ENCODE measurements around the gene EPHA3. TPM values are rescaled to one million over a fixed set of nuclear protein-coding genes. Genes with fewer than 3 reads are reported as not detected.

The EPHA3 gene
- total and polyA plus RNA-seq, 4 donors, result 0.44 to 2.7 (median 1.2) TPM

DNA sequence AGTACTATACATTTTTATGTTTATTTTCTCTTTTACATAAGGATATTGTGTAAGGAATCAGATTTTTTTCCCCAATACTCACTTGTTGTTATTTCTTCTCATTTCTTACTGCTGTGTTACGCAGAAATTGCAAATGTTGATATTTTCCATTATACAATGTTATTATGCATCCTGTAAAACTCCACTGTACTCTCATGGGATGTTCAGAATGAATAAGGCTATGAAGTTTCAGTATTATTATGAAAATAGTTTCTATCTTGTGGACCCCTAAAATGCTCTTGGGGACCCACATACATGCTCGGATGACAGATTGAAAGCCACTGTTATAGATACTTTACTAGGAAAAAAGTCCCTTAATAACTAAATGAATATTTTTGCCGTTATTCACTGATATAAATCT, 329.4 kb downstream of the EPHA3 start:
- Histone ChIP-seq H3K27me3 (ENCODE audit: control insufficient read depth in 4 of 4, insufficient read depth in 4 of 4, low read length in 3 of 4) (no peaks in the 10 kb centered on the region), H3K4me1 (ENCODE audit: control insufficient read depth in 4 of 4, insufficient read depth in 4 of 4, low read length in 3 of 4) (no peaks in the 10 kb centered on the region), H3K9ac (ENCODE audit: low read depth in 1 of 2, low read length in 2 of 2) (no peak overlapping the region), H3K9me3 (ENCODE audit: control insufficient read depth in 4 of 4, low read length in 3 of 4) (no peaks in the 10 kb centered on the region), H3K27ac (ENCODE audit: low read depth in 1 of 2, low read length in 2 of 2) (no peak overlapping the region), H3K36me3 (ENCODE audit: control insufficient read depth in 4 of 4, insufficient read depth in 3 of 4, low read depth in 1 of 4, low read length in 3 of 4) (no peaks in the 10 kb centered on the region), H3K4me3 (ENCODE audit: low read depth in 1 of 3, low read length in 3 of 3) (no peak overlapping the region)
- DNase-seq (ENCODE audit: low spot score), result no peak
- WGBS, result 73% methylated on average over 3 of the region's 3 CpGs
- no peak for TF ChIP-seq JUND (IDR thresholded peaks at IDR 0.05)
- TF ChIP-seq RXRA (IDR thresholded peaks at IDR 0.05), result no peak
- TF ChIP-seq, protein P1, sequence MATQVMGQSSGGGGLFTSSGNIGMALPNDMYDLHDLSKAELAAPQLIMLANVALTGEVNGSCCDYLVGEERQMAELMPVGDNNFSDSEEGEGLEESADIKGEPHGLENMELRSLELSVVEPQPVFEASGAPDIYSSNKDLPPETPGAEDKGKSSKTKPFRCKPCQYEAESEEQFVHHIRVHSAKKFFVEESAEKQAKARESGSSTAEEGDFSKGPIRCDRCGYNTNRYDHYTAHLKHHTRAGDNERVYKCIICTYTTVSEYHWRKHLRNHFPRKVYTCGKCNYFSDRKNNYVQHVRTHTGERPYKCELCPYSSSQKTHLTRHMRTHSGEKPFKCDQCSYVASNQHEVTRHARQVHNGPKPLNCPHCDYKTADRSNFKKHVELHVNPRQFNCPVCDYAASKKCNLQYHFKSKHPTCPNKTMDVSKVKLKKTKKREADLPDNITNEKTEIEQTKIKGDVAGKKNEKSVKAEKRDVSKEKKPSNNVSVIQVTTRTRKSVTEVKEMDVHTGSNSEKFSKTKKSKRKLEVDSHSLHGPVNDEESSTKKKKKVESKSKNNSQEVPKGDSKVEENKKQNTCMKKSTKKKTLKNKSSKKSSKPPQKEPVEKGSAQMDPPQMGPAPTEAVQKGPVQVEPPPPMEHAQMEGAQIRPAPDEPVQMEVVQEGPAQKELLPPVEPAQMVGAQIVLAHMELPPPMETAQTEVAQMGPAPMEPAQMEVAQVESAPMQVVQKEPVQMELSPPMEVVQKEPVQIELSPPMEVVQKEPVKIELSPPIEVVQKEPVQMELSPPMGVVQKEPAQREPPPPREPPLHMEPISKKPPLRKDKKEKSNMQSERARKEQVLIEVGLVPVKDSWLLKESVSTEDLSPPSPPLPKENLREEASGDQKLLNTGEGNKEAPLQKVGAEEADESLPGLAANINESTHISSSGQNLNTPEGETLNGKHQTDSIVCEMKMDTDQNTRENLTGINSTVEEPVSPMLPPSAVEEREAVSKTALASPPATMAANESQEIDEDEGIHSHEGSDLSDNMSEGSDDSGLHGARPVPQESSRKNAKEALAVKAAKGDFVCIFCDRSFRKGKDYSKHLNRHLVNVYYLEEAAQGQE (IDR thresholded peaks at IDR 0.05), result no peak
- no peak for TF ChIP-seq ATF3 (IDR thresholded peaks at IDR 0.05)

- Histone ChIP-seq H3K36me3 (ENCODE audit: control insufficient read depth in 4 of 4, insufficient read depth in 3 of 4, low read depth in 1 of 4, low read length in 3 of 4) (no peaks in the 10 kb centered on the region), H3K9me3 (ENCODE audit: control insufficient read depth in 4 of 4, low read length in 3 of 4) (no peaks in the 10 kb centered on the region), H3K4me3 (ENCODE audit: low read depth in 1 of 3, low read length in 3 of 3) (no peak overlapping the region), H3K9ac (ENCODE audit: low read depth in 1 of 2, low read length in 2 of 2) (no peak overlapping the region), H3K27me3 (ENCODE audit: control insufficient read depth in 4 of 4, insufficient read depth in 4 of 4, low read length in 3 of 4) (no peaks in the 10 kb centered on the region), H3K4me1 (ENCODE audit: control insufficient read depth in 4 of 4, insufficient read depth in 4 of 4, low read length in 3 of 4) (no peaks in the 10 kb centered on the region), H3K27ac (ENCODE audit: low read depth in 1 of 2, low read length in 2 of 2) (no peak overlapping the region)
- TF ChIP-seq, protein P1 (IDR thresholded peaks at IDR 0.05), result no peak
- no peak for TF ChIP-seq YY1 (IDR thresholded peaks at IDR 0.05)
- no peak for TF ChIP-seq FOXA1 (IDR thresholded peaks at IDR 0.05)
- 79% methylated on average over 4 of the region's 4 CpGs for WGBS
- DNase-seq (ENCODE audit: low spot score), result no peak
These were observed 333.0 kb downstream of the EPHA3 start for GRCh38 chr3:89440386-89440785.

GRCh38 chr3:89441141-89441540, 333.7 kb downstream of the EPHA3 start:
- DNase-seq (ENCODE audit: low spot score), result no peak
- TF ChIP-seq SP1 (IDR thresholded peaks at IDR 0.05) (no peak), ATF3 (IDR thresholded peaks at IDR 0.05) (no peak)
- Histone ChIP-seq H3K27me3 (ENCODE audit: control insufficient read depth in 4 of 4, insufficient read depth in 4 of 4, low read length in 3 of 4) (no peaks in the 10 kb centered on the region), H3K4me1 (ENCODE audit: control insufficient read depth in 4 of 4, insufficient read depth in 4 of 4, low read length in 3 of 4) (no peaks in the 10 kb centered on the region), H3K9ac (ENCODE audit: low read depth in 1 of 2, low read length in 2 of 2) (no peak overlapping the region), H3K27ac (ENCODE audit: low read depth in 1 of 2, low read length in 2 of 2) (no peak overlapping the region), H3K4me3 (ENCODE audit: low read depth in 1 of 3, low read length in 3 of 3) (no peak overlapping the region), H3K9me3 (ENCODE audit: control insufficient read depth in 4 of 4, low read length in 3 of 4) (no peaks in the 10 kb centered on the region), H3K36me3 (ENCODE audit: control insufficient read depth in 4 of 4, insufficient read depth in 3 of 4, low read depth in 1 of 4, low read length in 3 of 4) (no peaks in the 10 kb centered on the region)

Data from liver (tissue), 9 donors.